ENCODE results near the gene SMARCC2.
"Not testable (repeated sequence)": the region's sequence is repeated elsewhere in the genome, so short reads cannot be mapped to it uniquely, and the experiment has no call there.

The SMARCC2 gene

GRCh38 chr12:56163533-56164344, 25.5 kb downstream of the SMARCC2 start:
- no peak for DNase-seq (ENCODE audit: low read depth)

GRCh38 chr12:56162468-56163290, 26.6 kb downstream of the SMARCC2 start:
- no peak for DNase-seq (ENCODE audit: low read depth)

GRCh38 chr12:56161690-56162351, 27.5 kb downstream of the SMARCC2 start:
- no peak for DNase-seq (ENCODE audit: low read depth)

GRCh38 chr12:56160894-56161689, 28.2 kb downstream of the SMARCC2 start:
- DNase-seq (ENCODE audit: low read depth), result no peak

GRCh38 chr12:56160193-56160763, 29.0 kb downstream of the SMARCC2 start:
- no peak for DNase-seq (ENCODE audit: low read depth)

- no peak for DNase-seq (ENCODE audit: low read depth)
These were observed 29.6 kb downstream of the SMARCC2 start for GRCh38 chr12:56159482-56160192.

GRCh38 chr12:56158926-56159461, 30.3 kb downstream of the SMARCC2 start:
- no peak for DNase-seq (ENCODE audit: low read depth)

GRCh38 chr12:56158029-56158925, 31.0 kb downstream of the SMARCC2 start, which contains the start of gene MYL6:
TSS of gene MYL6 (plus strand) at chr12:56158359. CDS start at chr12:56158402, 43 bp downstream.
- DNase-seq (ENCODE audit: low read depth), result peak; percentile 93

GRCh38 chr12:56157201-56158028, 31.9 kb downstream of the SMARCC2 start:
- DNase-seq (ENCODE audit: low read depth), result peak; percentile 50

- DNase-seq (ENCODE audit: low read depth), result not testable (repeated sequence)
These were observed 32.7 kb downstream of the SMARCC2 start for GRCh38 chr12:56156464-56157200.

GRCh38 chr12:56155256-56155845, 33.9 kb downstream of the SMARCC2 start:
- DNase-seq (ENCODE audit: low read depth), result no peak

GRCh38 chr12:56154818-56155217, 34.5 kb downstream of the SMARCC2 start:
- DNase-seq (ENCODE audit: low read depth), result no peak

GRCh38 chr12:56154246-56154771, 35.0 kb downstream of the SMARCC2 start:
- DNase-seq (ENCODE audit: low read depth), result no peak

GRCh38 chr12:56153678-56154065, 35.6 kb downstream of the SMARCC2 start:
- no peak for DNase-seq (ENCODE audit: low read depth)

- DNase-seq (ENCODE audit: low read depth), result no peak
These were observed 36.3 kb downstream of the SMARCC2 start for GRCh38 chr12:56152756-56153677.

Measured in non-pigmented ciliary epithelial cell (primary cell).